ENCODE measurements around the gene GUCA2A. TPM values are rescaled to one million over a fixed set of nuclear protein-coding genes. Genes with fewer than 3 reads are reported as not detected.

GUCA2A gene
- total and polyA plus RNA-seq, 2 donors from 2014 or later: not detected

GRCh38 chr1:42173155-42173933 is 8.8 kb upstream of the GUCA2A start:
- Histone ChIP-seq H3K9ac (ENCODE audit: low read length in 3 of 3) (no peak overlapping the region), H3K36me3 (ENCODE audit: control insufficient read depth in 2 of 3, insufficient read depth in 3 of 3, low read length in 3 of 3) (no peaks in the 10 kb centered on the region), H3K4me3 (ENCODE audit: low read length in 3 of 3) (no peak overlapping the region), H3K27ac (ENCODE audit: low read depth in 2 of 2, low read length in 2 of 2) (peak overlapping the region in 1 of 2 donors; percentile 12), H3K4me1 (ENCODE audit: control insufficient read depth in 2 of 3, insufficient read depth in 2 of 3, low read depth in 1 of 3, low read length in 3 of 3) (peaks cover 0 to 8% (median 3%) of the 10 kb centered on the region in 3 donors), H3K9me3 (ENCODE audit: control insufficient read depth in 2 of 3, insufficient read depth in 1 of 3, low read length in 3 of 3) (no peaks in the 10 kb centered on the region), H3K27me3 (ENCODE audit: control insufficient read depth, insufficient read depth, low read length) (no peaks in the 10 kb centered on the region)
- TF ChIP-seq, protein P1, sequence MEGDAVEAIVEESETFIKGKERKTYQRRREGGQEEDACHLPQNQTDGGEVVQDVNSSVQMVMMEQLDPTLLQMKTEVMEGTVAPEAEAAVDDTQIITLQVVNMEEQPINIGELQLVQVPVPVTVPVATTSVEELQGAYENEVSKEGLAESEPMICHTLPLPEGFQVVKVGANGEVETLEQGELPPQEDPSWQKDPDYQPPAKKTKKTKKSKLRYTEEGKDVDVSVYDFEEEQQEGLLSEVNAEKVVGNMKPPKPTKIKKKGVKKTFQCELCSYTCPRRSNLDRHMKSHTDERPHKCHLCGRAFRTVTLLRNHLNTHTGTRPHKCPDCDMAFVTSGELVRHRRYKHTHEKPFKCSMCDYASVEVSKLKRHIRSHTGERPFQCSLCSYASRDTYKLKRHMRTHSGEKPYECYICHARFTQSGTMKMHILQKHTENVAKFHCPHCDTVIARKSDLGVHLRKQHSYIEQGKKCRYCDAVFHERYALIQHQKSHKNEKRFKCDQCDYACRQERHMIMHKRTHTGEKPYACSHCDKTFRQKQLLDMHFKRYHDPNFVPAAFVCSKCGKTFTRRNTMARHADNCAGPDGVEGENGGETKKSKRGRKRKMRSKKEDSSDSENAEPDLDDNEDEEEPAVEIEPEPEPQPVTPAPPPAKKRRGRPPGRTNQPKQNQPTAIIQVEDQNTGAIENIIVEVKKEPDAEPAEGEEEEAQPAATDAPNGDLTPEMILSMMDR (IDR thresholded peaks at IDR 0.05; ENCODE audit: borderline replicate concordance, extremely low read depth, insufficient read depth): peak; percentile 93
- FAIRE-seq (no peak), DNase-seq (peak; percentile 66 to 83 (median 72))
- intact Hi-C loops (cut with DNase I): no loop called here

DNA sequence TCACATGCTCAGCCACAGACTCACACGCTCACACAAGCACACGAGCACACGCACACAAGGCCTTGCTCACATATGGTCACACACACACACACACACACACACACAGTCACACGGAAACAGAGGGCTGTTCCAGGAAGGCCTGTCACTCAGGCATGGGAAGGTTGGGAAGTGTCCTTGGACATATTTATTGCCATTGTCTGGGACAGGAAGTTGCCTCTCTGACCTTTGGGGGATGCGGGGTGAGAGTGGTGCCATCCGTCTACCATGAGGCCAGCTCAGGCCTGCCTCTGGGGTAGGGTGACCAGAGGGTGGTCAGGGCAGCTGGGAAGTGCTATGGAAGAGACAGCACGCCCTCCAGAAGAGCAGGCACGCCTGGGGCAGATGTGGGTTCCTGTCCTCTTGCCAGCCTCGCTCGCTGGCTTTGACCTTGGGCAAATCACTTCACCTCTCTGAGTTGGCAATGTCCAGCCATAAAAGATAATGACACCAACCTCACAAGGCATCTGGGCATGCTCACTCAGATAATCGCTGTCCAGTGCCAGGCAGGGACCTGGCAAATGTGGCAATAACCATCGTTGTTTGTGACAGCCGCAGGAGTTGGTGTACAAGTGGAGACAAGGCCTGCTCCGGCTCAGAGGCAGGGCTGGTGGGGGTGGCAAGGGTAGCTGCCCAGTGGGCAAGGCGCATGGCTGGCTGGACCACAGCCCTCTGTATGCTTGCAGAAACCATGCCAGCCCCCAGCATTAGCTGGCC is 8.0 kb upstream of the GUCA2A start:
- H3K9ac ChIP-seq (ENCODE audit: low read length in 3 of 3): no peak overlapping the region
- intact Hi-C loops (cut with DNase I): no loop called here

DNA sequence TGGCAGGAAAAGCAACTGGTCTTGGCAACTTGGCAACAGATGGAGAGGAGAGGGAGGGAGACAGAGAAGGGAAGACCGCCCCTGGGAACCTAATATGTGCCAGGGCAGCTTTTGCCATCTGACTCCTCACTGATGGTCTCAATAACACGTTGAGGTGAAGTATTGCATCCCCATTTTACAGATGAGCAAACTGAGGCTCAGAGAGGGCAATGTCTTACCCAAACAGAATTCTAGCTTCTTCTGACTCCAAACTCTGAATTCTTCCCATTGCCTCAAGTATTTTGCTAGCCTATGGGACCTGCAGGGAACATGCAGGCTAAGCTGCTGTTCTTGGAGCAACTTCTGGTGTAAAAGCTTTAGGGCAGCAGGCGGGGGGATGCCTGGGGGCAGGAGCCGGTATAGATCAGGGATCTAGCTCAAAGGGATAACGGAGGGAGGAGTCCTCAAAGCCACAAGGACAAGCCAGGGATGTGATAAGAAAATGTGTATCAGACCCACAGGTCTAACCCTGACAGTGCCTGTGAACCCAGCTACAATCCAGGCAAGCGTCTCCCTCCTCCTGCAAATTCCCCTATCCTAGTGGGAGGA is 7.2 kb upstream of the GUCA2A start:
- intact Hi-C loops (cut with DNase I): no loop called here
- H3K27me3 ChIP-seq (ENCODE audit: control insufficient read depth, insufficient read depth, low read length): no peaks in the 10 kb centered on the region
- no peaks in the 10 kb centered on the region for H3K36me3 ChIP-seq (ENCODE audit: control insufficient read depth in 2 of 3, insufficient read depth in 3 of 3, low read length in 3 of 3)
- H3K4me3 ChIP-seq (ENCODE audit: low read length in 3 of 3): no peak overlapping the region
- DNase-seq (no peak), FAIRE-seq (no peak)
- no peaks in the 10 kb centered on the region for H3K9me3 ChIP-seq (ENCODE audit: control insufficient read depth in 2 of 3, insufficient read depth in 1 of 3, low read length in 3 of 3)
- TF ChIP-seq, protein P1 (IDR thresholded peaks at IDR 0.05; ENCODE audit: borderline replicate concordance, extremely low read depth, insufficient read depth): no peak
- no peak overlapping the region for H3K27ac ChIP-seq (ENCODE audit: low read depth in 2 of 2, low read length in 2 of 2)
- H3K9ac ChIP-seq (ENCODE audit: low read length in 3 of 3): no peak overlapping the region
- H3K4me1 ChIP-seq (ENCODE audit: control insufficient read depth in 2 of 3, insufficient read depth in 2 of 3, low read depth in 1 of 3, low read length in 3 of 3): peaks cover 0 to 8% (median 3%) of the 10 kb centered on the region in 3 donors

More for the DNA sequence above, 8.0 kb upstream of the GUCA2A start:
- TF ChIP-seq, protein P1 (IDR thresholded peaks at IDR 0.05; ENCODE audit: borderline replicate concordance, extremely low read depth, insufficient read depth): no peak
- Histone ChIP-seq H3K9me3 (ENCODE audit: control insufficient read depth in 2 of 3, insufficient read depth in 1 of 3, low read length in 3 of 3) (no peaks in the 10 kb centered on the region), H3K4me1 (ENCODE audit: control insufficient read depth in 2 of 3, insufficient read depth in 2 of 3, low read depth in 1 of 3, low read length in 3 of 3) (peaks cover 0 to 8% (median 3%) of the 10 kb centered on the region in 3 donors), H3K27me3 (ENCODE audit: control insufficient read depth, insufficient read depth, low read length) (no peaks in the 10 kb centered on the region), H3K27ac (ENCODE audit: low read depth in 2 of 2, low read length in 2 of 2) (peak overlapping the region in 1 of 2 donors; percentile 12), H3K36me3 (ENCODE audit: control insufficient read depth in 2 of 3, insufficient read depth in 3 of 3, low read length in 3 of 3) (no peaks in the 10 kb centered on the region), H3K4me3 (ENCODE audit: low read length in 3 of 3) (no peak overlapping the region)
- FAIRE-seq (no peak), DNase-seq (peak; percentile 53 to 78 (median 62))

Measured in kidney (tissue), 14 donors.